ENCODE measurements around the gene SUMO4.

SUMO4 gene

GRCh38 chr6:149446791-149447376 lies 46.8 kb downstream of the SUMO4 start:
- no peak for TF ChIP-seq CREB5 (CRISPR knock-in tag; IDR thresholded peaks at IDR 0.05; ENCODE audit: low read depth)
- TF ChIP-seq TCF4 (CRISPR knock-in tag; IDR thresholded peaks at IDR 0.05; ENCODE audit: borderline replicate concordance) = no peak
- no peak for TF ChIP-seq SNAI2 (CRISPR knock-in tag; IDR thresholded peaks at IDR 0.05)
- no peak for ATAC-seq

- TF ChIP-seq POU6F1 (CRISPR knock-in tag; IDR thresholded peaks at IDR 0.05; ENCODE audit: borderline replicate concordance, low read depth) (no peak), CSRNP3 (CRISPR knock-in tag; IDR thresholded peaks at IDR 0.05) (no peak), ZFP30 (CRISPR knock-in tag; IDR thresholded peaks at IDR 0.05) (no peak), RARB (CRISPR knock-in tag; IDR thresholded peaks at IDR 0.05) (no peak), ZC3H10 (CRISPR knock-in tag; IDR thresholded peaks at IDR 0.05) (no peak), SNAI2 (CRISPR knock-in tag; IDR thresholded peaks at IDR 0.05) (no peak), CREB5 (CRISPR knock-in tag; IDR thresholded peaks at IDR 0.05; ENCODE audit: low read depth) (no peak), CSDC2 (CRISPR knock-in tag; IDR thresholded peaks at IDR 0.05) (no peak), ESRRG (CRISPR knock-in tag; IDR thresholded peaks at IDR 0.05) (no peak), ZFP3 (CRISPR knock-in tag; IDR thresholded peaks at IDR 0.05) (no peak), TCF4 (CRISPR knock-in tag; IDR thresholded peaks at IDR 0.05; ENCODE audit: borderline replicate concordance) (no peak), BACH2 (CRISPR knock-in tag; IDR thresholded peaks at IDR 0.05; ENCODE audit: borderline replicate concordance) (no peak), OSR1 (CRISPR knock-in tag; IDR thresholded peaks at IDR 0.05) (no peak), ZNF565 (CRISPR knock-in tag; conservative IDR thresholded peaks at IDR 0.05; ENCODE audit: low read depth) (no peak), ZNF70 (CRISPR knock-in tag; IDR thresholded peaks at IDR 0.05) (no peak), ISL1 (CRISPR knock-in tag; IDR thresholded peaks at IDR 0.05) (no peak), ARNTL (CRISPR knock-in tag; IDR thresholded peaks at IDR 0.05; ENCODE audit: borderline replicate concordance, low read depth) (no peak), TSHZ2 (CRISPR knock-in tag; IDR thresholded peaks at IDR 0.05) (no peak), GLIS3 (CRISPR knock-in tag; IDR thresholded peaks at IDR 0.05) (no peak)
- ATAC-seq = no peak
These were observed 48.9 kb downstream of the SUMO4 start for GRCh38 chr6:149448821-149449453.

- no peak for ATAC-seq
- no peak for TF ChIP-seq ZNF565 (CRISPR knock-in tag; conservative IDR thresholded peaks at IDR 0.05; ENCODE audit: low read depth)
- TF ChIP-seq SNAI2 (CRISPR knock-in tag; IDR thresholded peaks at IDR 0.05) = no peak
- no peak for TF ChIP-seq ARNTL (CRISPR knock-in tag; IDR thresholded peaks at IDR 0.05; ENCODE audit: borderline replicate concordance, low read depth)
- TF ChIP-seq POU6F1 (CRISPR knock-in tag; IDR thresholded peaks at IDR 0.05; ENCODE audit: borderline replicate concordance, low read depth) = no peak
- TF ChIP-seq ZNF8 (CRISPR knock-in tag; IDR thresholded peaks at IDR 0.05) = no peak
- no peak for TF ChIP-seq TSHZ2 (CRISPR knock-in tag; IDR thresholded peaks at IDR 0.05)
- TF ChIP-seq TCF4 (CRISPR knock-in tag; IDR thresholded peaks at IDR 0.05; ENCODE audit: borderline replicate concordance) = no peak
- TF ChIP-seq ESRRG (CRISPR knock-in tag; IDR thresholded peaks at IDR 0.05) = no peak
These were observed 50.0 kb downstream of the SUMO4 start for GRCh38 chr6:149449831-149450678.

Measured in SK-N-SH treated with all-trans-retinoic acid at 6 μM for 48 hours (cell line).